Muscle layer of duodenum (tissue), 2 donors: ENCODE results near the gene METTL8.

Experiments used
- H3K27ac ChIP-seq: one replicate; pipeline ENCODE4 v1.7.0; 2013; ENCODE audit warnings: mild to moderate bottlenecking, low read length
- H3K27me3 ChIP-seq: one replicate; pipeline ENCODE4 v1.7.0; 2013; ENCODE audit warnings: low read depth, mild to moderate bottlenecking, control low read depth, low read length
- H3K36me3 ChIP-seq, 2 donors: one replicate each; pipeline ENCODE4 v1.7.0; 2013; ENCODE audit warnings: low read length in 2 of 2, control low read depth in 1 of 2, mild to moderate bottlenecking in 1 of 2; ENCODE audit not compliant: insufficient read depth in 2 of 2, control insufficient read depth in 1 of 2
- H3K4me1 ChIP-seq, 2 donors: one replicate each; pipeline ENCODE4 v1.7.0; 2013; ENCODE audit warnings: low read length in 2 of 2, mild to moderate bottlenecking in 2 of 2, control low read depth in 1 of 2, moderate library complexity in 1 of 2; ENCODE audit not compliant: insufficient read depth in 2 of 2, control insufficient read depth in 1 of 2
- H3K4me3 ChIP-seq, 2 donors: one replicate each; pipeline ENCODE4 v1.7.0; 2013; ENCODE audit warnings: low read length in 2 of 2, low read depth in 1 of 2, mild to moderate bottlenecking in 1 of 2
- H3K9me3 ChIP-seq, 2 donors: one replicate each; pipeline ENCODE4 v1.7.0; 2013; ENCODE audit warnings: low read length in 2 of 2, control low read depth in 1 of 2, mild to moderate bottlenecking in 1 of 2; ENCODE audit not compliant: control insufficient read depth in 1 of 2
- donor health status: healthy.

Gene METTL8

GRCh38 chr2:171308280-171309054 lies 125.3 kb downstream of the METTL8 start:
- Histone ChIP-seq H3K9me3 (peaks cover 0 to 7% of the 10 kb centered on the region in 2 donors), H3K27me3 (no peaks in the 10 kb centered on the region), H3K36me3 (no peaks in the 10 kb centered on the region), H3K4me1 (no peaks in the 10 kb centered on the region), H3K27ac (no peak overlapping the region), H3K4me3 (no peak overlapping the region)

- Histone ChIP-seq H3K9me3 (peaks cover 0 to 7% of the 10 kb centered on the region in 2 donors), H3K36me3 (no peaks in the 10 kb centered on the region), H3K4me3 (no peak overlapping the region), H3K27me3 (no peaks in the 10 kb centered on the region), H3K27ac (no peak overlapping the region), H3K4me1 (no peaks in the 10 kb centered on the region)
Observed at GRCh38 chr2:171307560-171307959, 126.2 kb downstream of the METTL8 start.

- H3K27me3 ChIP-seq = no peaks in the 10 kb centered on the region
- no peak overlapping the region for H3K4me3 ChIP-seq
- H3K4me1 ChIP-seq = no peaks in the 10 kb centered on the region
- no peaks in the 10 kb centered on the region for H3K9me3 ChIP-seq
- no peak overlapping the region for H3K27ac ChIP-seq
- no peaks in the 10 kb centered on the region for H3K36me3 ChIP-seq
Observed at GRCh38 chr2:171297956-171298355, 135.8 kb downstream of the METTL8 start.

GRCh38 chr2:171294608-171295007 lies 139.2 kb downstream of the METTL8 start:
- H3K9me3 ChIP-seq = no peaks in the 10 kb centered on the region
- no peak overlapping the region for H3K4me3 ChIP-seq
- H3K27me3 ChIP-seq = no peaks in the 10 kb centered on the region
- H3K4me1 ChIP-seq = no peaks in the 10 kb centered on the region
- H3K36me3 ChIP-seq = no peaks in the 10 kb centered on the region
- no peak overlapping the region for H3K27ac ChIP-seq

- Histone ChIP-seq H3K4me1 (peaks cover 0 to 3% of the 10 kb centered on the region in 2 donors), H3K36me3 (no peaks in the 10 kb centered on the region), H3K27ac (no peak overlapping the region), H3K9me3 (no peaks in the 10 kb centered on the region), H3K27me3 (no peaks in the 10 kb centered on the region), H3K4me3 (no peak overlapping the region)
Observed at GRCh38 chr2:171293661-171294060, 140.1 kb downstream of the METTL8 start.

- Histone ChIP-seq H3K4me1 (peaks cover 8 to 9% of the 10 kb centered on the region in 2 donors), H3K27me3 (no peaks in the 10 kb centered on the region), H3K9me3 (no peaks in the 10 kb centered on the region), H3K36me3 (no peaks in the 10 kb centered on the region), H3K4me3 (no peak overlapping the region), H3K27ac (no peak overlapping the region)
Observed at GRCh38 chr2:171289991-171290390, 143.8 kb downstream of the METTL8 start.

- H3K27ac ChIP-seq = no peak overlapping the region
- no peak overlapping the region for H3K4me3 ChIP-seq
- H3K27me3 ChIP-seq = no peaks in the 10 kb centered on the region
- no peaks in the 10 kb centered on the region for H3K36me3 ChIP-seq
- H3K9me3 ChIP-seq = no peaks in the 10 kb centered on the region
- peaks cover 8 to 9% of the 10 kb centered on the region in 2 donors for H3K4me1 ChIP-seq
Observed at GRCh38 chr2:171289316-171289715, 144.5 kb downstream of the METTL8 start.

GRCh38 chr2:171287611-171288010 lies 146.2 kb downstream of the METTL8 start:
- Histone ChIP-seq H3K27ac (no peak overlapping the region), H3K36me3 (no peaks in the 10 kb centered on the region), H3K9me3 (no peaks in the 10 kb centered on the region), H3K4me3 (no peak overlapping the region), H3K4me1 (peaks cover 8 to 9% of the 10 kb centered on the region in 2 donors), H3K27me3 (no peaks in the 10 kb centered on the region)

GRCh38 chr2:171287036-171287571 lies 146.7 kb downstream of the METTL8 start:
- no peak overlapping the region for H3K4me3 ChIP-seq
- peaks cover 8 to 9% of the 10 kb centered on the region in 2 donors for H3K4me1 ChIP-seq
- H3K9me3 ChIP-seq = no peaks in the 10 kb centered on the region
- no peaks in the 10 kb centered on the region for H3K36me3 ChIP-seq
- H3K27ac ChIP-seq = no peak overlapping the region
- H3K27me3 ChIP-seq = no peaks in the 10 kb centered on the region

GRCh38 chr2:171281110-171281509 lies 152.7 kb downstream of the METTL8 start:
- Histone ChIP-seq H3K4me1 (no peaks in the 10 kb centered on the region), H3K9me3 (no peaks in the 10 kb centered on the region), H3K27ac (no peak overlapping the region), H3K27me3 (no peaks in the 10 kb centered on the region), H3K36me3 (no peaks in the 10 kb centered on the region), H3K4me3 (no peak overlapping the region)

- Histone ChIP-seq H3K9me3 (no peaks in the 10 kb centered on the region), H3K4me3 (no peak overlapping the region), H3K36me3 (no peaks in the 10 kb centered on the region), H3K27me3 (no peaks in the 10 kb centered on the region), H3K4me1 (no peaks in the 10 kb centered on the region), H3K27ac (no peak overlapping the region)
Observed at GRCh38 chr2:171279983-171280790, 153.6 kb downstream of the METTL8 start.
